GM12872 (cell line): Measurements from ENCODE around the gene TYW3.

ENCODE experiments used
- CTCF ChIP-seq: IDR thresholded peaks from 3 replicates; pipeline ENCODE4 v1.5.1; 2011; ENCODE audit warnings: low read depth, mild to moderate bottlenecking, low read length, moderate library complexity; ENCODE audit not compliant: insufficient read depth

TYW3 gene

GRCh38 chr1:74812180-74812541, 79.2 kb downstream of the TYW3 start:
- no peak for TF ChIP-seq CTCF
